ENCODE measurements around the gene MYO1E.

- no peak for TF ChIP-seq CEBPB (IDR thresholded peaks at IDR 0.05; ENCODE audit: low read depth, low read length)
- TF ChIP-seq FOS (IDR thresholded peaks at IDR 0.05; ENCODE audit: low read depth, low read length), result no peak
- TF ChIP-seq, protein P1, sequence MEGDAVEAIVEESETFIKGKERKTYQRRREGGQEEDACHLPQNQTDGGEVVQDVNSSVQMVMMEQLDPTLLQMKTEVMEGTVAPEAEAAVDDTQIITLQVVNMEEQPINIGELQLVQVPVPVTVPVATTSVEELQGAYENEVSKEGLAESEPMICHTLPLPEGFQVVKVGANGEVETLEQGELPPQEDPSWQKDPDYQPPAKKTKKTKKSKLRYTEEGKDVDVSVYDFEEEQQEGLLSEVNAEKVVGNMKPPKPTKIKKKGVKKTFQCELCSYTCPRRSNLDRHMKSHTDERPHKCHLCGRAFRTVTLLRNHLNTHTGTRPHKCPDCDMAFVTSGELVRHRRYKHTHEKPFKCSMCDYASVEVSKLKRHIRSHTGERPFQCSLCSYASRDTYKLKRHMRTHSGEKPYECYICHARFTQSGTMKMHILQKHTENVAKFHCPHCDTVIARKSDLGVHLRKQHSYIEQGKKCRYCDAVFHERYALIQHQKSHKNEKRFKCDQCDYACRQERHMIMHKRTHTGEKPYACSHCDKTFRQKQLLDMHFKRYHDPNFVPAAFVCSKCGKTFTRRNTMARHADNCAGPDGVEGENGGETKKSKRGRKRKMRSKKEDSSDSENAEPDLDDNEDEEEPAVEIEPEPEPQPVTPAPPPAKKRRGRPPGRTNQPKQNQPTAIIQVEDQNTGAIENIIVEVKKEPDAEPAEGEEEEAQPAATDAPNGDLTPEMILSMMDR (conservative IDR thresholded peaks at IDR 0.05; ENCODE audit: low read depth, low read length), result no peak
- TF ChIP-seq RFX5 (IDR thresholded peaks at IDR 0.05; ENCODE audit: low read depth, low read length), result no peak
- TF ChIP-seq MAZ (IDR thresholded peaks at IDR 0.05; ENCODE audit: borderline replicate concordance, low read depth, low read length), result no peak
- no peak for TF ChIP-seq RAD21 (IDR thresholded peaks at IDR 0.05; ENCODE audit: low read length)
- TF ChIP-seq POLR2A (IDR thresholded peaks at IDR 0.05; ENCODE audit: low read depth, low read length), result no peak
These were observed 110.4 kb downstream of the MYO1E start for GRCh38 chr15:59262316-59262715.

Data from IMR-90 (cell line).